HG02759 (cell line): ENCODE results near the gene WHAMM.
A peak's percentile ranks its signal among the peaks of the same experiment; 100 is the strongest.
"Not testable (repeated sequence)": the region's sequence is repeated elsewhere in the genome, so short reads cannot be mapped to it uniquely, and the experiment has no call there.

Experiments
- ATAC-seq: cut with Tn5 transposase; IDR thresholded peaks from one replicate; pipeline ENCODE4 v1.9.1; 2021; ENCODE audit warnings: mild to moderate bottlenecking, moderate library complexity; ENCODE audit not compliant: unreplicated experiment

The WHAMM gene

GRCh38 chr15:82799183-82799841 lies 10.1 kb upstream of the WHAMM start:
- no peak for ATAC-seq

DNA sequence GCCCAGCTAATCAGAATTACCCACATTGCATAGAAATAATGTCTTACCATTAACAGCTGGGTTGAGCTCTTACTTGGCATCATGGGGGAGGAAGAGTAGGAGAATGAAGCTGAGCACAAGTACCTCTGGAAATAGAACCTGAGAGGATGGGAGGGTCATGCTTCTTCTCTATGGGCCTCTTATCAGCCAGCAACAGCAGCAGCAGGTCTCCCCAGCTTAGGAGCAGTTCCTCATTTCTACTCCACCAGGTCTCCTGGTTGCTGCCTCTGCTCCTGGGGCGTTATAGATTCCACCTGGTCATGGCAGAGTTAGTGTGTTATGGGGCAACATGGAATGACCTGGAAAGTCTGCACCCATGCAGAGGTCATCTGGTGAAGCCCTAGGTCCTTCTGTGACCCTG lies 6.9 kb upstream of the WHAMM start:
- no peak for ATAC-seq

DNA sequence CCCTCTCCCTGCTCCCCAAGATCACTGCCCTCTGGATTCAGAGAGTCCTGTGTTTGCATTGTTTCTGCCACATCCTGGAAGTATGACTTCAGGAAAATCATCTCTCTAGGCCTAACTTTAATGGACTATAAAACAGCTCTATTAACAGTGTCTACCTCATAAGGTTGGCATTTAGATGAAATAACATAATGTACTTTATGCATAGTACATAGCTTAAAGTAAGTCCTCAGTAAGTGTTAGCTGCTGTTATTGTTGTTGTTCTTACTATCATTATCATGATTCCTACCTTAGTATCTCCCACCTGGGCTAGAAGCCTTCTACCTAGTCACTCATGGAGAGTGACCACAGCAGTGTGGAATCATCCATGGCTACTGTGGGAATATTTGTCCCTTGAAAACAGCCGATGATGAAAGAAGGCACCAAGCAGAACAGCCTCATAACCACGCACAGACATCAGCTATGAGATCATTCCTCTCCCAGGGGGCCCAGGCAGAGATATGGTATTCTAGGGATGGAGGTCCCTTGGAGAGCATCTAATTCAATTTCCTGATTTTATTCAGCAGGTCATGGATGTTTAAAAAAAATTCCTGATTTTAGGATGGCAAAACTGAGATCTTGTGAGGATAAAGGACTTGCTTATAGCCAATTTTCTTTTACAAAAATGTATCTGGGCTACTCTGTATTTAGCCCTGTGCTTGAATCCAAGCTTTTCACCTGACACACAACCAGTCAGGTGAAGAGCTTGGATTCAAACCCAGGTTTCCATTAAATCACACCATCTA lies 5.4 kb upstream of the WHAMM start:
- ATAC-seq: no peak

GRCh38 chr15:82804575-82804949 lies 4.9 kb upstream of the WHAMM start:
- ATAC-seq: no peak

DNA sequence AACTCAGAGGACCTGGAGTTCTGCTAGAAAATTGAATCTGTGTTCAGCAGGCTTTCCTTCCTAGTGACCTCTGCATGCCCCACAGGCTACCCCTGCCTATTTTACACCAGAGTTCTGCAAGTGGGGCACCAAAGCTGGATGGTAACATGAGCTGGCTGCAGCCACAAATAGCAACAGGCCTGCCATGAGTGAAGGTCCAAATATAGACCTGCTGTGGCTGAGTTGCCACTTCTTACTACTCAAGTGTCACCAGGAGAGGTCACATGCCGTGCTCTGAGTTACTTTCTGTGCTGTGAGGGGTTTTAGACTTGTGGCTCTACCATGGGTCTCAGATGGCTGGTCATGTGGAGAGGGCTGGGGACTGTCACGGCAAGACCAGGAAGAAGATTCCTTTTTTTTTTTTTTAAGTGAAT lies 3.4 kb upstream of the WHAMM start, which contains the start of gene FSD2:
FSD2 (minus strand) TSS at position 76 of the 413 bp plus-strand sequence. CDS start 18,679 bp downstream, outside the sequence.
- peak; percentile 61 for ATAC-seq

DNA sequence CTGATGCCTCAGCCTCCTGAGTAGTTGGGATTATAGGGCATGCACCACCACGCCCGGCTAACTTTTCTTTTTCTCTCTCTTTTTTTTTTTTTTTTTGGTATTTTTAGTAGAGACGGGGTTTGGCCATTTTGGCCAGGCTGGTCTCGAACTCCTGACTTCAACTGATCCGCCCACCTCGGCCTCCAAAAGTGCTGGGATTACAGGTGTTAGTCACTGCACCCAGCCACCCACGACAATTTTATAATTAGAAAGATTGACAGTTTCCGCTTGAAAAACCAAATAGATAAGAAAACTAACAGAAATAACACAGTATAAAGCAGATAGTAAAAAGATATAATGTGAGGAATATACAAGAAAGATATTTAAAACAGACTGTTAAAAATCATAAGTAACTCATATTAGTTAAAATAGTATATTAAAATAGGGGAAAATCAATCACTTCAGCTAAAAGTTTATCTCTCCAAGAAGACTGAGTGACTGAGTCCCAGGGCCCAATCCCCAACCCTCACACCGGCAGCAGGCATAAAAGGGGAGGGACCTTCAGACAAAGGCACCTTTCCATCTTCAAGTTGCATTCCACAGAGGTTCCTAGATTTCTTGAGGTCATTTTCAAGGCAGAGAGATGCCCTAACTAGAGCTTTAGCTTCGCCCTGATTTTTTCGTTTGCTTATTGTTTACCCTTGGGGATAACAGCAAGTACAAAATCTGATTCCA lies 1.4 kb upstream of the WHAMM start:
- ATAC-seq: no peak

GRCh38 chr15:82808634-82809041 lies 790 bp upstream of the WHAMM start:
- ATAC-seq: no peak

DNA sequence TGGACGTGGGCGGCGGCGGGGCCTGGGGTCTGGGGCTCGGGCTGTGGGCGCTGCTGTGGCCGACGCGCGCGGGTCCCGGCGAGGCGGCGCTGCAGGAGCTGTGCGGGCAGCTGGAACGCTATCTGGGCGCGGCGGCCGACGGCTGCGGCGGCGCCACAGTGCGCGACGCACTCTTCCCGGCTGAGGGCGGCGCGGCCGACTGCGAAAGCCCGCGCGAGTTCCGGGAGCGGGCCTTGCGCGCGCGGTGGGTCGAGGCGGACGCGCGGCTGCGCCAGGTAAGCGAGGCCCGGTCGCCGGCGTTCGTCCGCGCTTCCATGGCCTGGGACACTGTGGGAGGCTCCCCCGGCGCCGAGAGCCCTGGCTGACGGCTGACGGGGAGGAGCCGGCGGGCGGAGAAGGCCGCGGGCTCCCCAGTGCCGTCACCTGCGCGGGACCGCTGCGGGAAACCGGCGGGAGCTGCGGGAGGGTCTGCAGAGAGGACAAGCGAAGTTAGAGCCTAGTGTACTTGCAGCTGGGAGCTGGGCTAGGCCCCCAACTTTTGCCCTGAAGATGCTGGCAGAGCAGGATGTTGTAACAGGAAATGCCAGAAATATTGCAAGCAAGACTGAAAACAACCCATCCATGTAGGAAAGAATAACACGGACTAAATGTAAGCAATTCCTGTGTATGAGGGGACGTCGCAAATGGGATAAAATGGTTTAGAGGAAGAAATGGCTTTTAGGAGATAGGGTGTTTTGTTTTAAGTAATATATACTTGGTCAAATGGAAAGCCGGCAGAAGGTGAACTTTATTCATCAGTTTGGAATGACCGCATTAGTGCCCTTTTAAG lies 847 bp downstream of the WHAMM start:
- peak; percentile 8 for ATAC-seq

DNA sequence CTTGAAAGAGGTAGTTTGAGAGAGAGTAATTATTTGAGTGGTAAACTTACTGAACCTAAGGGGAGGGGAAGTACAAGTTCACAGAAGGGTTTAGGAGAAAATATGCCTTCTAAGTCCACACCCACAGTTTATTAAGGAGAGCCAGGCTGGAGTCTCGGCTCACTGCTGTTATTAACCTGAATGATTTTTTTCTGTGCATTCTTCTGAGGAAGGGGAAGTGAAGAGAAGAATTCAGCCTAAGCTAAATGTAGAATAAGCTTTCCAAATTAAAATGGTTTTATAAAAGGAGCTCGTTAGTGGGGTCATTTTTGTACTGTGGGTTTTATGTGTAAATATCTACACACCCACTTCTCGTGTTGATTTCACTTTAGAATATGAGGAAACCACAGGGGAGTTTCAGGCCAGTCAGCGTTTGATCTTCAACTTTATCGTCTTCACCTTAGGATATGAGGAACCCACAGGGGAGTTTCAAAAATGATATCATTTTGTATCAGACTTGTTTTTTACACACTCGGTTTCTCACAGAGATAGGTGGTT lies 1.5 kb downstream of the WHAMM start:
- ATAC-seq: no peak

- ATAC-seq: no peak
Observed at GRCh38 chr15:82812994-82813393, 3.6 kb downstream of the WHAMM start.

GRCh38 chr15:82820128-82820527 lies 10.7 kb downstream of the WHAMM start:
- ATAC-seq: no peak

- ATAC-seq: not testable (repeated sequence)
Observed at GRCh38 chr15:82821396-82821795, 12.0 kb downstream of the WHAMM start.

GRCh38 chr15:82821851-82822250 lies 12.4 kb downstream of the WHAMM start:
- not testable (repeated sequence) for ATAC-seq

- no peak for ATAC-seq
Observed at GRCh38 chr15:82823049-82823448, 13.6 kb downstream of the WHAMM start.

DNA sequence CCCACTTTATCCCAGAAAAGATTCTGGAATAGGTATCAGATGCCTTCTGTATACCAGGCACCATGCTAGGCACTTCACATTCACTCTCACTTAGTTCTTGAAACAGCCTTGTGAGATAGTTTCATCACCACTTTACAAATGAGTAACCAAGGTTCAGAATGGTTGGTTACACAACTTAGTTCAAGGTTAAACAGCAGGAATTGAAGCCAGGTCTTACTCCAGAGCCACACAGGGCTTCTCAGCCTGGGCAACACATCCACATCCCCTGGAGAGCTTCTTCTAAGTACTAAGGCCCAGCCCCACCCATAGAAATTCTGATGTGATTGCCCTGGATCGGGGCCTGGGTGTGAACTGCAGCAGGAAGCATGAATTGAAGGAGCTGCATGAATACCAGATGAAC lies 18.6 kb downstream of the WHAMM start:
- ATAC-seq: no peak

DNA sequence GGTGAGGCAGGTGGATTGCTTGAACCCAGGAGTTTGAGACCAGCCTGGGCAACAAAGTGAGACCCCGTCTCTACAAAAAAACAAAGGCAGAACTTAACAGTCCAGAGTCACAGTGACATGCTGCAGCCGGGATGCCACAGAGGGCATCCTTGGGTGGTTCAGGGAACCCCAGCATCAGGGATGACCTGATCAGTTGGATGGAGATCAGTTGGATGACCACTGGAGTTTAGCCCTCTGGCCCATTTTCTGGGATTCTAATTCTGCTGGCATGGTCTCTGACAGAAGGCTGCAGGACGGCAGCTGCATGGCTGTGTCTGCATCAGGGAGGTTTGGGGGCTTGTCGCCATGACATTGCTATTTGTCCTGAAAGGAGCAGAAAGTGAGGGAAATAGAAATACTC lies 19.8 kb downstream of the WHAMM start:
- no peak for ATAC-seq

DNA sequence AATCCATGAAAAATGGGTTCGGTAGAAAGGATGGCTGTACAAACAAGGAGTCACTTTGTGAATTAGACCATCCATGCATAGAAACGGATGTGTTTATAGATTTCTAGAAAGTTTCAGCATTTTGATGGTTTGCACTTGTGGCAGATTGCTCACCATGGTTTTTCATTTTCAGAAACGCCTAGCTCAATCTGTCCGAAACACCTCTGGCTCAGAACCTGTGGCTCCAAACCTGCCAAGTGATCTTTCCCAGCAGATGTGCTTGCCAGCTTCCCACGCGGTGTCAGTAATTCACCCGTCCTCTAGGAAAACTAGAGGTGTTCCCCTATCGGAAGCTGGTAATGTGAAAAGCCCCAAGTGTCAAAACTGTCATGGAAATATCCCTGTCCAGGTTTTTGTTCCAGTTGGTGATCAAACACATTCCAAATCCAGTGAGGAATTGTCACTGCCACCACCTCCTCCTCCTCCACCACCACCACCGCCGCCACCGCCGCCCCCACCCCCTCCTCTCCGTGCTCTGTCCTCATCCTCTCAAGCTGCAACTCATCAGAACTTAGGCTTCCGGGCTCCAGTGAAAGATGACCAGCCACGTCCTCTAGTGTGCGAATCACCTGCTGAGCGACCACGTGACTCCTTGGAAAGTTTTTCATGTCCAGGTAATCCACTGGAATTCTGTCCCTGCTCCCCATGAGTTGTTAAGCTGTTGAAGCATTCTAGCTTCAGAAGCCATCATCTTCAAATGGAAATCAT lies 21.2 kb downstream of the WHAMM start:
- no peak for ATAC-seq

GRCh38 chr15:82831894-82832600 lies 22.6 kb downstream of the WHAMM start:
- ATAC-seq: no peak
